HG03432 (cell line): ENCODE data around the gene REST.

Experiments used
- ATAC-seq: cut with Tn5 transposase; IDR thresholded peaks from one replicate; pipeline ENCODE4 v1.9.1; 2021; ENCODE audit warnings: mild to moderate bottlenecking, moderate library complexity; ENCODE audit not compliant: unreplicated experiment

The REST gene

DNA sequence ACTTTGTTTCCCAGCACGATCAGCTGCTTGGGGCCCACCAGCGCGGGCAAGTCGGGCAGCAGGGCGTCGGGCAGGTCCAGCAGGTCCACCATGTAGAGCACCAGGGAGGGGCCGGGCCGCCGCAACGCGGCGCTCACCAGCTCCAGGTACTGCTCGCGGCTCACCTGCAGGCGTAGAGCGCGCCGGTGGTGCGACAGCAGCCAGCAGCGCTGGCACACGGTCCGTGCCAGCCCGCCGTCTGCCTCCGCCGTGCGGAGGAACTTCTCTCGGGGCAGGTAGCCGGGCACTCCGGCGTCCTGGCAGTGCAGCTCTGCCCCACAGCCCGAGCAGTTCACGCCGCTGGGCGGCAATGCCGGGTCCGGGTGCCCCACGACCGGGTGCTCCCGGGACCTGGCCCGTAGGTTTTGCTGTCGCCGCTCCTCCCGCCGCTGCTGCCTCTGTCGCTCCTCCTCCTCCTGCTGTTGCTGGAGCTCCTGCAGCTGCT is 69.2 kb downstream of the REST start:
- peak; percentile 33 for ATAC-seq

DNA sequence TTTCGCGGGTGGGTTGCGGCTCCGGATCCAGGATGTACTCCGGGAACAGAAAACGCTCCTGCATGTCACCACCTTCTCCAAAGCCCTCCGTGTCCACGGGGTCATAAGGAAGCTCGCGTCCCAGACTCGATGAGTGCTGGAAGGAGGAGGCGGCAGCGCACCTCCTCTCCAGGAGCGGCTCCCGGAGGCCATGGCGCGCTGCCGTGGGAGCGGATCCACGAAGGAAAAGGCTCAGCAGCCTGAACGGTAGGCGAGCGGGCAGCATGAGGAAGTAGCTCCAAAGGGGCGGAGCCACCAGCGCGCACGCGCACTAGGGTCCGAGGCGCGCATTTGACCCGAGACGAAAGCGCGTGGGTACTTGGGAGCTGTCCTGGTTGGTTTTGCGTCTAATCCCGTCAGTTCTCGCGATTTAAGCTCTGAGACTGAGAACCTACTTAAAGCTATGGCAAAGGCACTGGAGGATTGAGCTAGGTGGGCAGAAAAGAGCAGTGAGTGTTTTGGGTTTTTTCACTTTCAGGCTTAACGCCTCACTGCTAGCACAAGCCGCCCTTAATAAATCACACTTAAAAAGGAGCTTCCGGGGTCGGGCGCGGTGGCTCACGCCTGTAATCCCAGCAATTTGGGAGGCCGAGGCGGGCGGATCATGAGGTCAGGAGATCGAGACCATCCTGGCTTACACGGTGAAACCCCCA is 69.8 kb downstream of the REST start, which contains the start of gene NOA1:
Gene NOA1, minus strand, starts transcription at position 286 of the 692 bp plus-strand sequence. Its CDS starts 21 bp downstream, at position 265.
- peak; percentile 87 for ATAC-seq

DNA sequence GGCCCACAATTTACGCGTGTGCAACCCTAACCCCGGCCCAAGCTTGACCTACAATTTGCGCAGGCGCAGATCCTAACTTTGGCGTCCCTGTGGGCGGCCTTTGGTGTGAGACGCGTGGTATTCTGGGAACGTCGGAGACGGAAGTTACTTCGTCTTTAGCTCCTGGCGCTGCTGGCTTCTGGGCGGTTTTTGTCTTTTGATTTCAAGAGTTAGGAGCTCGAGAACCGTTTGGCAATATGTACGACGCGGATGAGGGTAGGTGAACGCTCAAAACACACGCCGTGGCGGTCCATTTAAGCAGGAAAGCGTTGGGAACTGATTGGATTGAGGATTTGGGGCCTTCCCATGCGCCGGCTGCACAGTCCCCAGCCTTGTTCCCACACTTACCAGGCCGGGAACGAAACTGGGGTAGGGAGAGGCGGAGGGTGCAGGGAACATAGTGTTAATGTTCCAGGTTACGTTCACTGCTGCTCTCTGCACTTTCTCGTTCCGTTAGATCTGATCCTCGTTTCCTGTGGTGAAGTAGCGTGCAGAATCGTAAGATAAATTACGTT is 71.1 kb downstream of the REST start, which contains the start of gene POLR2B:
Gene POLR2B, plus strand, starts transcription at position 147 of the 554 bp plus-strand sequence. Its CDS starts 90 bp downstream, at position 237.
- ATAC-seq: peak; percentile 48

DNA sequence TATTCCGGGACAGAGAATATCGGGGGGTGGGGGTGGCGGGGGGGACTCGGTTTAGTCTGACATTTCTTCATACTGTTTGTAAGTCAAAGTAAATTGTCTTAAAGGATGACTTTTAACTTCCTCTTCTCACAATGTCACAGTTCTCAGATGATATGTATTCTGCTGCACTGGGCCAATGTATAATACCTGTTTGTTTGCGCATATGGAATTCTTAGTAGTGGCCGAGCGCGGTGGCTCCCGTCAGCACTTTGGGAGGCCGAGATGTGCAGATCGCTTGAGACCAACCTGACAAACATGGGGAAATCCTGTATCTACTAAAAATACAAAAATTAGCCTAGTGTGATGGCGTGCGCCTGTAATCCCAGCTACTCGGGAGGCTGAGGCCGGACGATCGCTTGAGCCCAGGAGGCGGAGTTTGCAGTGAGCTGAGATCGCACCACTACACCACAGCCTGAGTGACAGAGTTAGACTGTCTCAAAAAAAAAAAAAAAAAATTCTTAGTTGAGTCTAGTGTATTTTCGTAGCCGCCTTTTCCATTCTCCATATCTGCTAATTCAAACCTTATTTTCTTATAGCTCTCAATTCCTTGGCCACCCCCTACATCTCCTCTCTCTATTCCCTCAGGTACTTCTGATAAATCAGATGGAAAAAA is 71.8 kb downstream of the REST start:
- no peak for ATAC-seq

- ATAC-seq: no peak
Observed at GRCh38 chr4:56981795-56982201, 74.1 kb downstream of the REST start.

- no peak for ATAC-seq
Observed at GRCh38 chr4:56986192-56986591, 78.5 kb downstream of the REST start.

- no peak for ATAC-seq
Observed at GRCh38 chr4:56986952-56987351, 79.3 kb downstream of the REST start.

- ATAC-seq: no peak
Observed at GRCh38 chr4:56990109-56990905, 82.6 kb downstream of the REST start.

DNA sequence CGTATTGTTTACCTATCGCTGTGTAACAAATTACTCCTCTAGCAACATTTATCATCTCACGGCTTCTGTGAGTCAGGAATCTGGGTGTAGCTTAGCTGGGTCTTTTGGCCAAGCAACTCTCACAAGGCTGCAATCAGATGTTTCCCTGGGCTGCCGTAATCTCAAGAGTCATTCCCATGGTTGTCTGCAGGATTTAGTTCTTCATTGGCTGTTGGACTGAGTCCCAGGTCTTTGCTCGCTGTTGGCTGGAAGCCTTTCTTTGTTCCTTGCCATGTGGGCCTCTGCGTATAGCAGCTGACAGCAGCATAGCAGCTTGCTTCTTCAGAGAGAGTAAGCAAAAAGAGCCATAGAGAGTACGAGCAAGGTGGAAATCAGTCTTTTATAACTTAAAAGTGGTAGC is 87.8 kb downstream of the REST start:
- ATAC-seq: no peak

- ATAC-seq: no peak
Observed at GRCh38 chr4:56999751-57000150, 92.1 kb downstream of the REST start.

GRCh38 chr4:57013543-57014120 is 105.9 kb downstream of the REST start:
- ATAC-seq: no peak
